Osteocyte (in vitro differentiated cells): ENCODE data around the gene PRKCE. TPM values are rescaled to one million over a fixed set of nuclear protein-coding genes. Genes with fewer than 3 reads are reported as not detected.
A peak's percentile ranks its signal among the peaks of the same experiment; 100 is the strongest.

Experiments
- DNase-seq: peaks from one replicate; pipeline ENCODE4 v3.0.0; 2021; ENCODE audit warnings: mixed read lengths; ENCODE audit not compliant: unreplicated experiment; ENCODE audit errors: extremely low spot score
- H3K27ac Mint-ChIP-seq: one replicate; pipeline ENCODE4 v1.8.0; 2021; ENCODE audit warnings: mild to moderate bottlenecking, mixed read lengths; ENCODE audit not compliant: unreplicated experiment
- H3K27me3 Mint-ChIP-seq: one replicate; pipeline ENCODE4 v1.8.0; 2021; ENCODE audit warnings: mixed read lengths; ENCODE audit not compliant: unreplicated experiment
- H3K36me3 Mint-ChIP-seq: one replicate; pipeline ENCODE4 v1.8.0; 2021; ENCODE audit warnings: mixed read lengths; ENCODE audit not compliant: unreplicated experiment
- H3K4me1 Mint-ChIP-seq: one replicate; pipeline ENCODE4 v1.8.0; 2021; ENCODE audit warnings: mixed read lengths; ENCODE audit not compliant: unreplicated experiment
- H3K4me3 Mint-ChIP-seq: one replicate; pipeline ENCODE4 v1.8.0; 2021; ENCODE audit warnings: mild to moderate bottlenecking, moderate library complexity, mixed read lengths; ENCODE audit not compliant: unreplicated experiment
- H3K9me3 Mint-ChIP-seq: one replicate; pipeline ENCODE4 v1.8.0; 2021; ENCODE audit warnings: mixed read lengths; ENCODE audit not compliant: unreplicated experiment
- CTCF ChIP-seq: fragments of 200-600 bp; sonication (generic); IDR thresholded peaks from 2 replicates; pipeline ENCODE4 v1.5.0; 2021; ENCODE audit warnings: antibody characterized with exemption, mild to moderate bottlenecking, moderate library complexity
- total RNA-seq: library from RNA; stranded (reverse); gene quantifications from 2 replicates; pipeline ENCODE4 v1.2.1, GENCODE V29; 2021

The PRKCE gene
- total RNA-seq, 1 donor from 2014 or later: 13.8 TPM

GRCh38 chr2:46231721-46232120 is 580.2 kb downstream of the PRKCE start:
- Mint-ChIP-seq H3K9me3 (no peaks in the 10 kb centered on the region), H3K27me3 (peaks cover 7% of the 10 kb centered on the region), H3K4me1 (peaks cover 4% of the 10 kb centered on the region), H3K36me3 (no peaks in the 10 kb centered on the region), H3K27ac (no peak overlapping the region), H3K4me3 (no peak overlapping the region)
- no peak for DNase-seq
- no peak for TF ChIP-seq CTCF

- H3K9me3 Mint-ChIP-seq: no peaks in the 10 kb centered on the region
- no peak overlapping the region for H3K4me3 Mint-ChIP-seq
- DNase-seq: peak; percentile 74
- no peaks in the 10 kb centered on the region for H3K36me3 Mint-ChIP-seq
- peaks cover 9% of the 10 kb centered on the region for H3K27me3 Mint-ChIP-seq
- TF ChIP-seq CTCF: no peak
- H3K27ac Mint-ChIP-seq: no peak overlapping the region
- peaks cover 4% of the 10 kb centered on the region for H3K4me1 Mint-ChIP-seq
Measured at GRCh38 chr2:46232860-46233259, 581.4 kb downstream of the PRKCE start.

GRCh38 chr2:46236006-46236875 is 584.8 kb downstream of the PRKCE start:
- no peak overlapping the region for H3K27ac Mint-ChIP-seq
- H3K9me3 Mint-ChIP-seq: no peaks in the 10 kb centered on the region
- DNase-seq: no peak
- no peaks in the 10 kb centered on the region for H3K36me3 Mint-ChIP-seq
- H3K27me3 Mint-ChIP-seq: peaks cover 6% of the 10 kb centered on the region
- TF ChIP-seq CTCF: no peak
- H3K4me1 Mint-ChIP-seq: no peaks in the 10 kb centered on the region
- no peak overlapping the region for H3K4me3 Mint-ChIP-seq

- no peak overlapping the region for H3K4me3 Mint-ChIP-seq
Measured at GRCh38 chr2:46236876-46237859, 585.7 kb downstream of the PRKCE start.

More at GRCh38 chr2:46236876-46237859, 585.7 kb downstream of the PRKCE start:
- no peaks in the 10 kb centered on the region for H3K4me1 Mint-ChIP-seq
- no peak for TF ChIP-seq CTCF
- H3K27ac Mint-ChIP-seq: no peak overlapping the region
- H3K36me3 Mint-ChIP-seq: no peaks in the 10 kb centered on the region
- H3K27me3 Mint-ChIP-seq: peaks cover 3% of the 10 kb centered on the region
- no peak for DNase-seq
- H3K9me3 Mint-ChIP-seq: no peaks in the 10 kb centered on the region

Other genes starting within 250 kb of the PRKCE start
- gene SRBD1, start 40.4 kb upstream of the PRKCE start, total RNA-seq: 13.8 and 15.2 TPM in 2 replicates